ENCODE data around the gene PRCC.

PRCC gene

GRCh38 chr1:156796340-156797097 is 29.2 kb downstream of the PRCC start:
- no peak for DNase-seq (ENCODE audit: low read depth in 2 of 2)

GRCh38 chr1:156797212-156797871 is 30.0 kb downstream of the PRCC start:
- peak in 1 of 2 donors; percentile 38 for DNase-seq (ENCODE audit: low read depth in 2 of 2)

GRCh38 chr1:156801409-156802121 is 34.2 kb downstream of the PRCC start:
- no peak for DNase-seq (ENCODE audit: low read depth in 2 of 2)

GRCh38 chr1:156802421-156802935 is 35.1 kb downstream of the PRCC start:
- DNase-seq (ENCODE audit: low read depth in 2 of 2) = no peak

- DNase-seq (ENCODE audit: low read depth in 2 of 2) = no peak
These were observed 35.9 kb downstream of the PRCC start for GRCh38 chr1:156803086-156803851.

- DNase-seq (ENCODE audit: low read depth in 2 of 2) = no peak
These were observed 36.7 kb downstream of the PRCC start for GRCh38 chr1:156804026-156804425.

- no peak for DNase-seq (ENCODE audit: low read depth in 2 of 2)
These were observed 37.4 kb downstream of the PRCC start for GRCh38 chr1:156804572-156805243.

- no peak for DNase-seq (ENCODE audit: low read depth in 2 of 2)
These were observed 38.6 kb downstream of the PRCC start for GRCh38 chr1:156805766-156806511.

GRCh38 chr1:156806512-156807440 is 39.4 kb downstream of the PRCC start:
- DNase-seq (ENCODE audit: low read depth in 2 of 2) = no peak

GRCh38 chr1:156807627-156808026 is 40.3 kb downstream of the PRCC start:
- no peak for DNase-seq (ENCODE audit: low read depth in 2 of 2)

GRCh38 chr1:156808186-156809030 is 41.1 kb downstream of the PRCC start:
- no peak for DNase-seq (ENCODE audit: low read depth in 2 of 2)

- no peak for DNase-seq (ENCODE audit: low read depth in 2 of 2)
These were observed 41.9 kb downstream of the PRCC start for GRCh38 chr1:156809281-156809680.

- DNase-seq (ENCODE audit: low read depth in 2 of 2) = no peak
These were observed 42.5 kb downstream of the PRCC start for GRCh38 chr1:156809711-156810366.

GRCh38 chr1:156811168-156811567 is 43.8 kb downstream of the PRCC start:
- DNase-seq (ENCODE audit: low read depth in 2 of 2) = no peak

- DNase-seq (ENCODE audit: low read depth in 2 of 2) = no peak
These were observed 45.1 kb downstream of the PRCC start for GRCh38 chr1:156812293-156812990.

GRCh38 chr1:156813298-156813697 is 46.0 kb downstream of the PRCC start:
- no peak for DNase-seq (ENCODE audit: low read depth in 2 of 2)
